K562 (cell line): ENCODE results near the gene COL15A1. TPM values are rescaled to one million over a fixed set of nuclear protein-coding genes. Genes with fewer than 3 reads are reported as not detected.

Source experiments
- ATAC-seq: fragments of 200-7000 bp; cut with Tn5 transposase; 3 replicates; pipeline ENCODE4 v1.9.1; 2020; ENCODE audit warnings: moderate library complexity
- BruUV-seq: library from RNA; stranded (reverse); fragments of 400-500 nt; replicated peaks from 2 replicates; lab custom pipeline; 2021; lab: Mats Ljungman, UMichigan
- CTCF ChIA-PET: fragments of 300-600 bp; formaldehyde crosslinking; extraction: SDS; loops from one replicate; lab custom pipeline; 2021; ENCODE audit warnings: low intra/inter-chr PET ratio; lab: Yijun Ruan, JAX
- POLR2A ChIA-PET: fragments of 300-600, 350-650 bp; sonication (Branson Sonifier 250); formaldehyde crosslinking; extraction: SDS; loops from one replicate; lab custom pipeline; 2021; ENCODE audit warnings: antibody characterized with exemption, inconsistent platforms; lab: Yijun Ruan, JAX
- DNase-seq, 4 experiments: peaks; one replicate each; pipeline versions ENCODE4 v3.0.0 to v3.0.0-alpha.2; 2011 to 2018; ENCODE audit warnings: low spot score in 3 of 4, mixed read lengths in 3 of 4; ENCODE audit errors: extremely low read depth in 1 of 4
- FAIRE-seq: peaks from 2 replicates; lab custom pipeline; 2011; peaks lifted over from hg19 to GRCh38; lab: Jason Lieb, UNC
- H2AFZ ChIP-seq: 2 replicates; pipeline ENCODE4 v1.6.0; 2011; ENCODE audit warnings: low read depth, low read length, control low read depth, inconsistent platforms
- H3K27ac ChIP-seq: fragments of 200-600 bp; 3 replicates; pipeline ENCODE4 v1.8.0; 2011; ENCODE audit warnings: low read depth, mild to moderate bottlenecking, control low read depth, inconsistent platforms, low read length, moderate library complexity, mixed read lengths; ENCODE audit errors: extremely low read depth
- H3K27me3 ChIP-seq, 2 experiments: fragments of 300-600 bp in 1 of 2; 2 replicates in 1 of 2; 3 replicates in 1 of 2; pipeline versions ENCODE4 v1.6.0 to v1.8.0; 2011; ENCODE audit warnings: inconsistent platforms in 2 of 2, low read length in 2 of 2, mild to moderate bottlenecking in 1 of 2, mixed read lengths in 1 of 2, moderate library complexity in 1 of 2; ENCODE audit not compliant: control insufficient read depth in 2 of 2, insufficient read depth in 2 of 2
- H3K36me3 ChIP-seq: fragments of 300-600 bp; 3 replicates; pipeline ENCODE4 v1.8.0; 2011; ENCODE audit warnings: mild to moderate bottlenecking, low read length, inconsistent platforms; ENCODE audit not compliant: control insufficient read depth, insufficient read depth
- H3K4me1 ChIP-seq, 2 experiments: fragments of 200-600 bp in 1 of 2; replicated peaks in 1 of 2; 2 replicates in 1 of 2; 3 replicates in 1 of 2; pipeline versions ENCODE4 v1.5.1 to v1.8.0; 2011; ENCODE audit warnings: inconsistent platforms in 2 of 2, low read length in 2 of 2, mild to moderate bottlenecking in 1 of 2, mixed read lengths in 1 of 2, moderate library complexity in 1 of 2; ENCODE audit not compliant: control insufficient read depth in 2 of 2, insufficient read depth in 2 of 2
- H3K4me2 ChIP-seq: 2 replicates; pipeline ENCODE4 v1.6.1; 2011; ENCODE audit warnings: low read length, control low read depth, inconsistent platforms, mixed read lengths; ENCODE audit not compliant: insufficient read depth
- H3K4me3 ChIP-seq: fragments of 200-600 bp; sonication (generic), shearing (Covaris generic); 2 replicates; pipeline ENCODE4 v1.5.1; 2016; ENCODE audit warnings: control low read depth, inconsistent platforms
- H3K79me2 ChIP-seq: fragments of 200-600 bp; 3 replicates; pipeline ENCODE4 v1.8.0; 2011; ENCODE audit warnings: low read length, inconsistent platforms; ENCODE audit not compliant: control insufficient read depth, insufficient read depth
- H3K9ac ChIP-seq, 2 experiments: 2 replicates each; pipeline versions ENCODE4 v1.6.0 to v1.6.1; 2011; ENCODE audit warnings: low read depth in 2 of 2, low read length in 2 of 2, control low read depth in 1 of 2, inconsistent platforms in 1 of 2, mild to moderate bottlenecking in 1 of 2, mixed read lengths in 1 of 2; ENCODE audit not compliant: insufficient read depth in 1 of 2
- H3K9me1 ChIP-seq: one replicate; pipeline ENCODE4 v1.6.0; 2011; ENCODE audit warnings: inconsistent platforms, mild to moderate bottlenecking, low read length, moderate library complexity; ENCODE audit not compliant: control insufficient read depth, insufficient read depth
- H3K9me3 ChIP-seq: replicated peaks from 2 replicates; pipeline ENCODE4 v1.5.1; 2011; ENCODE audit warnings: low read depth, low read length, inconsistent platforms; ENCODE audit not compliant: control insufficient read depth, insufficient read depth
- H4K20me1 ChIP-seq: replicated peaks from 2 replicates; pipeline ENCODE4 v1.6.1; 2011; ENCODE audit warnings: low read length, inconsistent platforms, mixed read lengths; ENCODE audit not compliant: control insufficient read depth, insufficient read depth
- ETV6 ChIP-seq, 3 experiments: fragments of 150-350 bp in 1 of 3; sonication (generic) in 1 of 3; formaldehyde crosslinking in 1 of 3; IDR thresholded peaks; 2 replicates each; pipeline versions ENCODE4 v1.6.1 to v1.8.0; 2014 to 2022; ENCODE audit warnings: borderline replicate concordance in 2 of 3, low read depth in 2 of 3, antibody characterized with exemption in 1 of 3, low read length in 1 of 3, mild to moderate bottlenecking in 1 of 3, missing genetic modification reagents in 1 of 3
- MAFF ChIP-seq: IDR thresholded peaks from 2 replicates; pipeline ENCODE4 v1.6.1; 2012; ENCODE audit warnings: low read length, improper control_type of control experiment
- NFYB ChIP-seq: IDR thresholded peaks from 2 replicates; pipeline ENCODE4 v1.6.1; 2011; ENCODE audit warnings: mild to moderate bottlenecking, moderate library complexity; ENCODE audit not compliant: insufficient read length; ENCODE audit errors: extremely low read depth
- ZC3H8 ChIP-seq: fragments of 450-650 bp; IDR thresholded peaks from 2 replicates; pipeline ENCODE4 v1.6.1; 2017
- ZNF133 ChIP-seq: fragments of 250-450 bp; sonication (Bioruptor Pico); IDR thresholded peaks from 2 replicates; pipeline ENCODE4 v1.4.0; 2020; ENCODE audit warnings: mild to moderate bottlenecking
- ZNF263 ChIP-seq: sonication (generic); formaldehyde crosslinking; IDR thresholded peaks from 2 replicates; pipeline ENCODE4 v1.8.0; 2022; ENCODE audit warnings: mild to moderate bottlenecking, missing genetic modification reagents, borderline replicate concordance
- ZNF449 ChIP-seq: fragments of 250-450 bp; sonication (Bioruptor Pico); IDR thresholded peaks from 2 replicates; pipeline ENCODE4 v1.8.0; 2022; ENCODE audit warnings: moderate library complexity, mild to moderate bottlenecking, inconsistent platforms
- WGBS: fragments of 100-300 bp; shearing (Covaris generic); methylation state at CpG from one replicate; pipeline ENCODE4 v1.1.6; 2016; ENCODE audit warnings: low coverage, mixed read lengths; ENCODE audit not compliant: insufficient coverage; ENCODE audit errors: missing lambda C conversion rate; 5-methylcytosine and 5-hydroxymethylcytosine counted together
- in situ Hi-C: fragments of 300-500 bp; cut with MboI; formaldehyde crosslinking; loops from 4 replicates; pipeline ENCODE4 v1.15.0; 2018; ENCODE audit warnings: inconsistent platforms, mixed read lengths
- intact Hi-C: fragments of 100-400 bp; cut with micrococcal nuclease; formaldehyde crosslinking; loops from 2 replicates; pipeline ENCODE4 v1.14.2; 2022
- polyA plus RNA-seq, 8 experiments: library from polyadenylated mRNA; depleted of rRNA in 4 of 8; stranded (reverse) in 5 of 8; unstranded in 3 of 8; fragments of >200 nt; fragmentation: Nextera tagmentation in 2 of 8; fragmentation: Illumina TruSeq in 1 of 8; extraction: Ambion mirVana in 2 of 8; extraction: Trizol in 1 of 8; gene quantifications; 2 replicates each; pipeline versions ENCODE4 v1.2.1 to v1.2.3, GENCODE V29; 2011 to 2014; ENCODE audit warnings: inconsistent platforms in 1 of 8, missing spikeins in 1 of 8
- total RNA-seq, 7 experiments: library from RNA; depleted of rRNA in 6 of 7; stranded (reverse); fragments of >200 nt in 6 of 7; fragmentation: Illumina TruSeq in 2 of 7; extraction: Trizol in 2 of 7; gene quantifications; 2 replicates each; pipeline versions ENCODE4 v1.2.1 to v1.2.3, GENCODE V29; 2011 to 2021; ENCODE audit warnings: low replicate concordance in 1 of 7

COL15A1 gene
- total and polyA plus RNA-seq, 9 of the 15 experiments (the other 6 are each of a cell fraction or from before 2014, with no cell fraction given): 0.46 to 5.1 (median 2.6) TPM

GRCh38 chr9:98955259-98955658 is 11.6 kb downstream of the COL15A1 start (continued):
- TF ChIP-seq ZNF449 (CRISPR knock-in tag) (no peak), MAFF (no peak), ZC3H8 (no peak), ZNF263 (no peak)
- TF ChIP-seq, all 486 proteins: peak for 0

- no peak for TF ChIP-seq ETV6 (IDR thresholded peaks at IDR 0.05; ENCODE audit: borderline replicate concordance in 1 of 2, low read depth in 2 of 2, low read length in 1 of 2)
- TF ChIP-seq ETV6 (CRISPR knock-in tag; IDR thresholded peaks at IDR 0.05; ENCODE audit: borderline replicate concordance): no peak
- no peak for TF ChIP-seq NFYB
- TF ChIP-seq ZNF133 (CRISPR knock-in tag): no peak
- TF ChIP-seq, all 486 proteins: peak for 0
- H3K4me2 ChIP-seq: no peak overlapping the region
- ChIA-PET POLR2A (no interaction called here), CTCF (no interaction called here)
- H3K9ac ChIP-seq: no peak overlapping the region
- DNase-seq (no peak), FAIRE-seq (no peak), ATAC-seq (no peak)
- no TSS peak for BruUV-seq
- intact Hi-C loops: no loop called here
- no peaks in the 10 kb centered on the region for H3K9me1 ChIP-seq
- no peaks in the 10 kb centered on the region for H3K79me2 ChIP-seq
- in situ Hi-C loops: no loop called here
- H3K4me3 ChIP-seq: no peak overlapping the region
- no peaks in the 10 kb centered on the region for H3K36me3 ChIP-seq
- H3K27me3 ChIP-seq: no peaks in the 10 kb centered on the region
- 85% methylated on average over 6 of the region's 6 CpGs for WGBS
- H4K20me1 ChIP-seq: no peaks in the 10 kb centered on the region
- no peak overlapping the region for H3K27ac ChIP-seq
- no peaks in the 10 kb centered on the region for H3K4me1 ChIP-seq
- no peak overlapping the region for H2AFZ ChIP-seq
- no peaks in the 10 kb centered on the region for H3K9me3 ChIP-seq
Measured at GRCh38 chr9:98957826-98958225, 14.1 kb downstream of the COL15A1 start.
